Measurements from ENCODE around the gene CFAP157. TPM values are rescaled to one million over a fixed set of nuclear protein-coding genes. Genes with fewer than 3 reads are reported as not detected.

The CFAP157 gene
- total and polyA plus RNA-seq, 2 experiments from 2014 or later, result 0.51 TPM; not detected in 1

- no peaks in the 10 kb centered on the region for H3K9me2 ChIP-seq (replicated peaks; ENCODE audit: insufficient read depth)
- no peaks in the 10 kb centered on the region for H3K4me1 ChIP-seq (ENCODE audit: insufficient read depth)
- TF ChIP-seq CTCF (IDR thresholded peaks at IDR 0.05; ENCODE audit: poor library complexity) (no peak), EZH2phosphoT487 (IDR thresholded peaks at IDR 0.05; ENCODE audit: low read depth, severe bottlenecking, unreplicated experiment) (no peak), EZH2 (IDR thresholded peaks at IDR 0.05; ENCODE audit: borderline replicate concordance) (no peak)
- H4K20me1 ChIP-seq (ENCODE audit: insufficient read depth, poor library complexity, severe bottlenecking), result no peaks in the 10 kb centered on the region
- H3K79me2 ChIP-seq, result no peaks in the 10 kb centered on the region
- no peak overlapping the region for H3K4me2 ChIP-seq
- DNase-seq (ENCODE audit: low spot score), result no peak
- H3K36me3 ChIP-seq (replicated peaks; ENCODE audit: insufficient read depth, low read depth), result no peaks in the 10 kb centered on the region
- no peak overlapping the region for H2AFZ ChIP-seq
- H3K9me3 ChIP-seq (ENCODE audit: low read depth), result no peaks in the 10 kb centered on the region
- 95% methylated on average over 23 of the region's 23 CpGs for WGBS (ENCODE audit: low lambda C conversion rate, missing lambda C conversion rate)
- no peak overlapping the region for H3K4me3 ChIP-seq
- H3K27ac ChIP-seq, result no peak overlapping the region
- no peaks in the 10 kb centered on the region for H3K27me3 ChIP-seq
Observed at GRCh38 chr9:127682351-127683136, 24.2 kb upstream of the CFAP157 start.

GRCh38 chr9:127683723-127684122 lies 23.1 kb upstream of the CFAP157 start:
- Histone ChIP-seq H4K20me1 (ENCODE audit: insufficient read depth, poor library complexity, severe bottlenecking) (no peaks in the 10 kb centered on the region), H3K27ac (no peak overlapping the region), H3K27me3 (no peaks in the 10 kb centered on the region), H3K9me2 (replicated peaks; ENCODE audit: insufficient read depth) (no peaks in the 10 kb centered on the region), H2AFZ (no peak overlapping the region), H3K4me3 (no peak overlapping the region), H3K4me2 (no peak overlapping the region), H3K36me3 (replicated peaks; ENCODE audit: insufficient read depth, low read depth) (no peaks in the 10 kb centered on the region), H3K79me2 (no peaks in the 10 kb centered on the region), H3K9me3 (ENCODE audit: low read depth) (no peaks in the 10 kb centered on the region), H3K4me1 (ENCODE audit: insufficient read depth) (no peaks in the 10 kb centered on the region)
- TF ChIP-seq EZH2phosphoT487 (IDR thresholded peaks at IDR 0.05; ENCODE audit: low read depth, severe bottlenecking, unreplicated experiment) (no peak), CTCF (IDR thresholded peaks at IDR 0.05; ENCODE audit: poor library complexity) (no peak), EZH2 (IDR thresholded peaks at IDR 0.05; ENCODE audit: borderline replicate concordance) (no peak)
- 86% methylated on average over 5 of the region's 5 CpGs for WGBS (ENCODE audit: low lambda C conversion rate, missing lambda C conversion rate)
- DNase-seq (ENCODE audit: low spot score), result peak; percentile 23

GRCh38 chr9:127684576-127684975 lies 22.2 kb upstream of the CFAP157 start:
- Histone ChIP-seq H3K4me1 (ENCODE audit: insufficient read depth) (no peaks in the 10 kb centered on the region), H3K27me3 (no peaks in the 10 kb centered on the region), H3K27ac (no peak overlapping the region), H2AFZ (no peak overlapping the region), H4K20me1 (ENCODE audit: insufficient read depth, poor library complexity, severe bottlenecking) (no peaks in the 10 kb centered on the region), H3K79me2 (no peaks in the 10 kb centered on the region), H3K4me2 (no peak overlapping the region), H3K4me3 (no peak overlapping the region), H3K9me3 (ENCODE audit: low read depth) (no peaks in the 10 kb centered on the region), H3K9me2 (replicated peaks; ENCODE audit: insufficient read depth) (no peaks in the 10 kb centered on the region), H3K36me3 (replicated peaks; ENCODE audit: insufficient read depth, low read depth) (no peaks in the 10 kb centered on the region)
- 85% methylated on average over 4 of the region's 4 CpGs for WGBS (ENCODE audit: low lambda C conversion rate, missing lambda C conversion rate)
- DNase-seq (ENCODE audit: low spot score), result no peak
- TF ChIP-seq CTCF (IDR thresholded peaks at IDR 0.05; ENCODE audit: poor library complexity) (no peak), EZH2phosphoT487 (IDR thresholded peaks at IDR 0.05; ENCODE audit: low read depth, severe bottlenecking, unreplicated experiment) (no peak), EZH2 (IDR thresholded peaks at IDR 0.05; ENCODE audit: borderline replicate concordance) (no peak)

Data from hepatocyte (in vitro differentiated cells).